ENCODE results near the gene TPO. TPM values are rescaled to one million over a fixed set of nuclear protein-coding genes. Genes with fewer than 3 reads are reported as not detected.

TPO gene
- total RNA-seq, 1 experiment from 2014 or later = not detected

DNA sequence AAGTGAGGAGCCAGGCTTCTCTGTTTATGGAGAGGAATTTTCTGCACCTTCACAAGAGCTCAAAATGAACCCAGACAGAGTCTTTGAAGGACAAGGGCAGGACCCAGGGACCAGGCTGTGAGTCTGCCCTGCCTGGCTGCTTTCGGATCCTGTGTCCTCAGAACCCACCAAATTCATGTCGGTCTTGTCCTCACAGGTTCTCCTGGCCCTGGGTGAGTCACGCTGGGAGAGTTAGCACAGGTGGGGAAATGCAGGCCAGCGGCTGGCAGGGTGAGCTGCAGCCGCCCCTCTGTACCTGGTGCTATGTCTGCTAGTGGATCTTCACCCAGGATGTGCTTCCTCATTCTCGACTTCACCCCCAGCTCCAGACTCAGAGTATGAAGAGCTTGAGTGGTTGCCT, 35.8 kb upstream of the TPO start (continued):
- TF ChIP-seq, protein P1, sequence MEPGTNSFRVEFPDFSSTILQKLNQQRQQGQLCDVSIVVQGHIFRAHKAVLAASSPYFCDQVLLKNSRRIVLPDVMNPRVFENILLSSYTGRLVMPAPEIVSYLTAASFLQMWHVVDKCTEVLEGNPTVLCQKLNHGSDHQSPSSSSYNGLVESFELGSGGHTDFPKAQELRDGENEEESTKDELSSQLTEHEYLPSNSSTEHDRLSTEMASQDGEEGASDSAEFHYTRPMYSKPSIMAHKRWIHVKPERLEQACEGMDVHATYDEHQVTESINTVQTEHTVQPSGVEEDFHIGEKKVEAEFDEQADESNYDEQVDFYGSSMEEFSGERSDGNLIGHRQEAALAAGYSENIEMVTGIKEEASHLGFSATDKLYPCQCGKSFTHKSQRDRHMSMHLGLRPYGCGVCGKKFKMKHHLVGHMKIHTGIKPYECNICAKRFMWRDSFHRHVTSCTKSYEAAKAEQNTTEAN (CRISPR knock-in tag; IDR thresholded peaks at IDR 0.05) = no peak
- TF ChIP-seq, protein P2, sequence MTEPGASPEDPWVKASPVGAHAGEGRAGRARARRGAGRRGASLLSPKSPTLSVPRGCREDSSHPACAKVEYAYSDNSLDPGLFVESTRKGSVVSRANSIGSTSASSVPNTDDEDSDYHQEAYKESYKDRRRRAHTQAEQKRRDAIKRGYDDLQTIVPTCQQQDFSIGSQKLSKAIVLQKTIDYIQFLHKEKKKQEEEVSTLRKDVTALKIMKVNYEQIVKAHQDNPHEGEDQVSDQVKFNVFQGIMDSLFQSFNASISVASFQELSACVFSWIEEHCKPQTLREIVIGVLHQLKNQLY (CRISPR knock-in tag; IDR thresholded peaks at IDR 0.05) = no peak
- TF ChIP-seq EMX1 (CRISPR knock-in tag; IDR thresholded peaks at IDR 0.05) (no peak), JAZF1 (CRISPR knock-in tag; IDR thresholded peaks at IDR 0.05) (no peak), OVOL2 (CRISPR knock-in tag; IDR thresholded peaks at IDR 0.05; ENCODE audit: borderline replicate concordance) (no peak), ZNF396 (CRISPR knock-in tag; IDR thresholded peaks at IDR 0.05; ENCODE audit: borderline replicate concordance) (no peak), ZNF219 (CRISPR knock-in tag; IDR thresholded peaks at IDR 0.05; ENCODE audit: borderline replicate concordance) (no peak), ZNF317 (CRISPR knock-in tag; IDR thresholded peaks at IDR 0.05; ENCODE audit: borderline replicate concordance, low read depth) (no peak), FOXK1 (CRISPR knock-in tag; IDR thresholded peaks at IDR 0.05) (no peak)
- TF ChIP-seq, protein P3, sequence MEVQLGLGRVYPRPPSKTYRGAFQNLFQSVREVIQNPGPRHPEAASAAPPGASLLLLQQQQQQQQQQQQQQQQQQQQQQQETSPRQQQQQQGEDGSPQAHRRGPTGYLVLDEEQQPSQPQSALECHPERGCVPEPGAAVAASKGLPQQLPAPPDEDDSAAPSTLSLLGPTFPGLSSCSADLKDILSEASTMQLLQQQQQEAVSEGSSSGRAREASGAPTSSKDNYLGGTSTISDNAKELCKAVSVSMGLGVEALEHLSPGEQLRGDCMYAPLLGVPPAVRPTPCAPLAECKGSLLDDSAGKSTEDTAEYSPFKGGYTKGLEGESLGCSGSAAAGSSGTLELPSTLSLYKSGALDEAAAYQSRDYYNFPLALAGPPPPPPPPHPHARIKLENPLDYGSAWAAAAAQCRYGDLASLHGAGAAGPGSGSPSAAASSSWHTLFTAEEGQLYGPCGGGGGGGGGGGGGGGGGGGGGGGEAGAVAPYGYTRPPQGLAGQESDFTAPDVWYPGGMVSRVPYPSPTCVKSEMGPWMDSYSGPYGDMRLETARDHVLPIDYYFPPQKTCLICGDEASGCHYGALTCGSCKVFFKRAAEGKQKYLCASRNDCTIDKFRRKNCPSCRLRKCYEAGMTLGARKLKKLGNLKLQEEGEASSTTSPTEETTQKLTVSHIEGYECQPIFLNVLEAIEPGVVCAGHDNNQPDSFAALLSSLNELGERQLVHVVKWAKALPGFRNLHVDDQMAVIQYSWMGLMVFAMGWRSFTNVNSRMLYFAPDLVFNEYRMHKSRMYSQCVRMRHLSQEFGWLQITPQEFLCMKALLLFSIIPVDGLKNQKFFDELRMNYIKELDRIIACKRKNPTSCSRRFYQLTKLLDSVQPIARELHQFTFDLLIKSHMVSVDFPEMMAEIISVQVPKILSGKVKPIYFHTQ (CRISPR knock-in tag; IDR thresholded peaks at IDR 0.05) = no peak
- TF ChIP-seq, protein P4, sequence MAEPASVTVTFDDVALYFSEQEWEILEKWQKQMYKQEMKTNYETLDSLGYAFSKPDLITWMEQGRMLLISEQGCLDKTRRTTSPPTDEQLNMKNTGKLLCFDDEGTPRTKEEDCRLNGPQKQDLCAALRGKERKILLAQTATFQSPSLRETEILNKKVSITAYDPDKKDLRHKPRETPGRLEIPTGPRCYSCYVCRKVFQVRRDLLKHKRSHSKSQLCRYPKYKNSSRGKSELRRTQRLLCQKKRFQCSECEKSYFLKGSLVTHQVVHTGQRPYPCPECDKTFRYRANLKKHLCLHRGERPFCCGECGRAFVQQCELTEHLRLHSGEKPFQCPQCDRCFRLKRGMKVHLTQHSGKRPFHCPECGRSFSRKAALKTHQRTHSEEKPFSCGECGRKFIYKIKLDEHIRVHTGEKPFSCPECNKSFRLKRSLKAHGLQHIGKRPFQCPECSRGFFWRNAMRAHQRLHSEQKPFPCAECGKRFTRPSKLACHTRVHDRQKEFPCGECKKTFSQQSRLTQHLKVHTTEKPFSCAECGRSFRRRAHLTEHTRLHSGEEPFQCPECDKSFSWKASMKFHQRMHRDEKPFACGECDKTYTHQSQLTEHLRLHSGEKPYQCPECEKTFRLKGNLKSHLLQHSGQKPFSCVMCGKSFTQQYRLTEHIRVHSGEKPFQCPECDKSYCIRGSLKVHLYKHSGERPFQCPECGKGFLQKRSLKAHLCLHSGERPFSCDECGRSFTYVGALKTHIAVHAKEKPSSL (CRISPR knock-in tag; conservative IDR thresholded peaks at IDR 0.05) = no peak
- TF ChIP-seq, protein P5, sequence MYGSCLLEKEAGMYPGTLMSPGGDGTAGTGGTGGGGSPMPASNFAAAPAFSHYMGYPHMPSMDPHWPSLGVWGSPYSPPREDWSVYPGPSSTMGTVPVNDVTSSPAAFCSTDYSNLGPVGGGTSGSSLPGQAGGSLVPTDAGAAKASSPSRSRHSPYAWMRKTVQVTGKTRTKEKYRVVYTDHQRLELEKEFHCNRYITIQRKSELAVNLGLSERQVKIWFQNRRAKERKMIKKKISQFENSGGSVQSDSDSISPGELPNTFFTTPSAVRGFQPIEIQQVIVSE (CRISPR knock-in tag; IDR thresholded peaks at IDR 0.05; ENCODE audit: borderline replicate concordance) = no peak

DNA sequence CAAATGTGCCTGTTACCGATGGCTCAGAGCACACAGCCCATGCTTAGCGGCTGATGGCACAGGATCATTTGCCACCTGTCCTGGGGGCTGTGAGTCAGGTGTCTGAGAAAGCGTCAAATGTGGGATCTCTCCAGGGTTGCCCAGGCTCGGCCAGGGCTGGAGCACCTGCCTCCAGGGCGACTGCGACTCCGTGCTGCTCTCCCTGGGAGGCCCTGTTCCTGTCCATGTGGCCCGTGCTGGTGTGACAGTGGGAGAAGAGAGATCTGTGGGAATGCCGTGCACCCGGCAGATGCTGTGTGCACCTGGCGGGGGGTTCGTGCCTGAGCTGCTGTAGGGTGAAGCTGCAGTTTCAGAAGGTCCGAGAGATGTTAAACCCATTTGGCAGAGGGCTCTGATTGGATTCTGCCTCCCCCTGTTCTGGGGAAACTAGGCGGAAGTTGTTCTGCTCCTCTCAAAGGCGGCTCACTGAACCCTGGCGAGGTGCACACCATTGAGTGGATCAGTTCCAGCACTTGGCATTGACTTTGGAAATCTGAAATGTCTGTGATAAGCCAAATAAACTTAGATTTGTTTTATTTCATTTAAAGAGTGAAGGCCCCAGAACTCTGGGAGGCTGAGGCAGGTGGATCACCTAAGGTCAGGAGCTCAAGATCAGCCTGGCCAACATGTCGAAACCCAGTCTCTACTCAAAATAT, 34.7 kb upstream of the TPO start:
- Mint-ChIP-seq H3K4me1 (peaks cover 12% of the 10 kb centered on the region), H3K27ac (no peak overlapping the region), H3K27me3 (ENCODE audit: low read depth) (peaks cover 39% of the 10 kb centered on the region), H3K36me3 (no peaks in the 10 kb centered on the region), H3K9me3 (peaks cover 7% of the 10 kb centered on the region), H3K4me3 (no peak overlapping the region)
- DNase-seq (ENCODE audit: low spot score) (no peak), ATAC-seq (no peak)
- ChIA-PET POLR2A (interaction anchor here (0.7 kb wide), 1 partner anchor 13 kb away, joined by 3 read pairs; no protein-coding TSS in a partner anchor), CTCF (interaction anchor here (0.7 kb wide), 1 partner anchor 172 kb away, joined by 3 read pairs; no protein-coding TSS in a partner anchor)
- TF ChIP-seq ATF1 (CRISPR knock-in tag; IDR thresholded peaks at IDR 0.05) = no peak
- no peak for TF ChIP-seq RORB (CRISPR knock-in tag; IDR thresholded peaks at IDR 0.05)
- TF ChIP-seq, protein P6, sequence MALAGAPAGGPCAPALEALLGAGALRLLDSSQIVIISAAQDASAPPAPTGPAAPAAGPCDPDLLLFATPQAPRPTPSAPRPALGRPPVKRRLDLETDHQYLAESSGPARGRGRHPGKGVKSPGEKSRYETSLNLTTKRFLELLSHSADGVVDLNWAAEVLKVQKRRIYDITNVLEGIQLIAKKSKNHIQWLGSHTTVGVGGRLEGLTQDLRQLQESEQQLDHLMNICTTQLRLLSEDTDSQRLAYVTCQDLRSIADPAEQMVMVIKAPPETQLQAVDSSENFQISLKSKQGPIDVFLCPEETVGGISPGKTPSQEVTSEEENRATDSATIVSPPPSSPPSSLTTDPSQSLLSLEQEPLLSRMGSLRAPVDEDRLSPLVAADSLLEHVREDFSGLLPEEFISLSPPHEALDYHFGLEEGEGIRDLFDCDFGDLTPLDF (CRISPR knock-in tag; IDR thresholded peaks at IDR 0.05) = no peak
- no peak for TF ChIP-seq ELF4 (CRISPR knock-in tag; IDR thresholded peaks at IDR 0.05; ENCODE audit: low read depth)
- TF ChIP-seq, protein P1 (CRISPR knock-in tag; IDR thresholded peaks at IDR 0.05) = no peak
- no peak for TF ChIP-seq ZNF317 (CRISPR knock-in tag; IDR thresholded peaks at IDR 0.05; ENCODE audit: borderline replicate concordance, low read depth)
- TF ChIP-seq, protein P7, sequence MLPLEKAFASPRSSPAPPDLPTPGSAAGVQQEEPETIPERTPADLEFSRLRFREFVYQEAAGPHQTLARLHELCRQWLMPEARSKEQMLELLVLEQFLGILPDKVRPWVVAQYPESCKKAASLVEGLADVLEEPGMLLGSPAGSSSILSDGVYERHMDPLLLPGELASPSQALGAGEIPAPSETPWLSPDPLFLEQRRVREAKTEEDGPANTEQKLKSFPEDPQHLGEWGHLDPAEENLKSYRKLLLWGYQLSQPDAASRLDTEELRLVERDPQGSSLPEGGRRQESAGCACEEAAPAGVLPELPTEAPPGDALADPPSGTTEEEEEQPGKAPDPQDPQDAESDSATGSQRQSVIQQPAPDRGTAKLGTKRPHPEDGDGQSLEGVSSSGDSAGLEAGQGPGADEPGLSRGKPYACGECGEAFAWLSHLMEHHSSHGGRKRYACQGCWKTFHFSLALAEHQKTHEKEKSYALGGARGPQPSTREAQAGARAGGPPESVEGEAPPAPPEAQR (CRISPR knock-in tag; IDR thresholded peaks at IDR 0.05) = no peak
- TF ChIP-seq IRF2 (CRISPR knock-in tag; IDR thresholded peaks at IDR 0.05; ENCODE audit: borderline replicate concordance, low read depth) = no peak
- TF ChIP-seq NFYB (CRISPR knock-in tag; conservative IDR thresholded peaks at IDR 0.05; ENCODE audit: low read depth) = no peak
- TF ChIP-seq, protein P8, sequence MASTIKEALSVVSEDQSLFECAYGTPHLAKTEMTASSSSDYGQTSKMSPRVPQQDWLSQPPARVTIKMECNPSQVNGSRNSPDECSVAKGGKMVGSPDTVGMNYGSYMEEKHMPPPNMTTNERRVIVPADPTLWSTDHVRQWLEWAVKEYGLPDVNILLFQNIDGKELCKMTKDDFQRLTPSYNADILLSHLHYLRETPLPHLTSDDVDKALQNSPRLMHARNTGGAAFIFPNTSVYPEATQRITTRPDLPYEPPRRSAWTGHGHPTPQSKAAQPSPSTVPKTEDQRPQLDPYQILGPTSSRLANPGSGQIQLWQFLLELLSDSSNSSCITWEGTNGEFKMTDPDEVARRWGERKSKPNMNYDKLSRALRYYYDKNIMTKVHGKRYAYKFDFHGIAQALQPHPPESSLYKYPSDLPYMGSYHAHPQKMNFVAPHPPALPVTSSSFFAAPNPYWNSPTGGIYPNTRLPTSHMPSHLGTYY (CRISPR knock-in tag; IDR thresholded peaks at IDR 0.05) = no peak
